ENCODE measurements around the gene FCHSD2.

DNA sequence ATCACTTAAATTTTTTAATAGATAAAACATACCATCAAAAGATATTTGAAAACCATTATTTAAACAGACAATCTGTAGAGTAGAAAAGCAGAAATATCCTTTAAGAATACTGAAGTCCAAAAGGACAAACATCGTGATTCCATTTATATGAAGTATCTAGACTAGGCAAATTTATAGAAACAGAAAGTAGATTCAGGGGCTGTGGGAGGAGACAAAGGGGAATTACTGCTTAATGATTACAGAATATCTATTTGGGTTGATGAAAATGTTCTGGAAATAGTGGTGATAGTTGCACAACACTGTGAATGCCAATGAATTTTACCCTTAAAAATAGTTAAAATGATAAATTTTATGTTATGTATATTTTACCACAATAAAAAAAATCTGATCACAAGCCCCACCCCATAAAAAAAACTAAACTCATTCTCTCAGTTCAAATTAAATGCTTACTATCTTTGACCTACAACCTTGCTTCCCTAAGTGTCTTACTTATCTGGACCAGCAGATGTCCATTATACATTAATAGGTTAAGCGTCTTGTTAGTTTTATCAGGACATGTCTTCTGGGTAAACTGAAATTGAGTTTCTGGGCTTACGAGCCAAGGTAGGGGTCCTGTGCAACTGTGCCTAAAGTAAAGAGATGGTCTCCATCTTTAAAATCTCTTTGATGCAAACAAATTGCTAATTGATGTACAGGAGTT is 86.3 kb downstream of the FCHSD2 start:
- TF ChIP-seq CTCF (IDR thresholded peaks at IDR 0.05; ENCODE audit: low read depth, low read length) (no peak), MYC (IDR thresholded peaks at IDR 0.05; ENCODE audit: low read depth, low read length) (no peak)

Measured in NB4 (cell line).